Colonic mucosa (tissue), 4 donors: ENCODE data around the gene TMEM54. TPM values are rescaled to one million over a fixed set of nuclear protein-coding genes. Genes with fewer than 3 reads are reported as not detected.

Experiments used
- DNase-seq: peaks from one replicate; pipeline ENCODE4 v3.0.0-alpha.2; 2020
- H3K27ac ChIP-seq: fragments of 200-600 bp; one replicate; pipeline ENCODE4 v1.8.0; 2021
- H3K27me3 ChIP-seq: fragments of 200-600 bp; one replicate; pipeline ENCODE4 v1.8.0; 2021
- H3K36me3 ChIP-seq: fragments of 200-600 bp; one replicate; pipeline ENCODE4 v1.8.0; 2021
- H3K4me1 ChIP-seq: fragments of 200-600 bp; one replicate; pipeline ENCODE4 v1.8.0; 2021; ENCODE audit warnings: mild to moderate bottlenecking
- H3K4me3 ChIP-seq: fragments of 200-600 bp; one replicate; pipeline ENCODE4 v1.8.0; 2021
- H3K9ac ChIP-seq, 2 donors: one replicate each; pipeline ENCODE4 v1.7.0; 2013; ENCODE audit warnings: control low read depth in 2 of 2, low read depth in 2 of 2, low read length in 2 of 2
- H3K9me3 ChIP-seq: fragments of 200-600 bp; one replicate; pipeline ENCODE4 v1.8.0; 2021
- CTCF ChIP-seq: fragments of 200-600 bp; IDR thresholded peaks from one replicate; pipeline ENCODE4 v1.8.0; 2022; ENCODE audit warnings: antibody characterized with exemption, mild to moderate bottlenecking
- intact Hi-C: fragments of 100-400 bp; cut with DNase I; formaldehyde crosslinking; loops from one replicate; pipeline ENCODE4 v1.14.1; 2022
- total RNA-seq, 2 donors: library from RNA; stranded (reverse); fragmentation: NEBNext Ultra II Directional in 1 of 2; extraction: Animal tissue kit (Norgen Biotek cat#: 25700) in 1 of 2; gene quantifications; one replicate each; pipeline ENCODE4 v1.2.1, GENCODE V29; 2021
- donor health status: healthy.
- donor health status: DM: no; HTN: no; CAD: no.
- donor health status: DM: no; HTN: no; CAD: no.

The TMEM54 gene
- total RNA-seq, 2 donors from 2014 or later: 715 to 878 TPM

- Histone ChIP-seq H3K9me3 (no peaks in the 10 kb centered on the region), H3K9ac (no peak overlapping the region), H3K27me3 (peaks cover 17% of the 10 kb centered on the region), H3K27ac (no peak overlapping the region), H3K4me3 (no peak overlapping the region), H3K4me1 (no peaks in the 10 kb centered on the region), H3K36me3 (no peaks in the 10 kb centered on the region)
- no peak for TF ChIP-seq CTCF
- intact Hi-C loops: no loop called here
- DNase-seq: no peak
Observed at GRCh38 chr1:32889731-32890278, 11.4 kb downstream of the TMEM54 start.

- intact Hi-C loops: no loop called here
- Histone ChIP-seq H3K4me3 (no peak overlapping the region), H3K27me3 (peaks cover 17% of the 10 kb centered on the region), H3K9me3 (no peaks in the 10 kb centered on the region), H3K9ac (no peak overlapping the region), H3K4me1 (no peaks in the 10 kb centered on the region), H3K36me3 (no peaks in the 10 kb centered on the region), H3K27ac (no peak overlapping the region)
- no peak for DNase-seq
- TF ChIP-seq CTCF: no peak
Observed at GRCh38 chr1:32888677-32889420, 12.3 kb downstream of the TMEM54 start.

GRCh38 chr1:32888134-32888533, 13.1 kb downstream of the TMEM54 start:
- Histone ChIP-seq H3K4me3 (no peak overlapping the region), H3K27me3 (peaks cover 17% of the 10 kb centered on the region), H3K9ac (no peak overlapping the region), H3K9me3 (no peaks in the 10 kb centered on the region), H3K4me1 (no peaks in the 10 kb centered on the region), H3K27ac (no peak overlapping the region), H3K36me3 (no peaks in the 10 kb centered on the region)
- intact Hi-C loops: no loop called here
- DNase-seq: no peak
- TF ChIP-seq CTCF: no peak

- Histone ChIP-seq H3K4me1 (no peaks in the 10 kb centered on the region), H3K36me3 (no peaks in the 10 kb centered on the region), H3K4me3 (no peak overlapping the region), H3K27me3 (peaks cover 17% of the 10 kb centered on the region), H3K27ac (no peak overlapping the region), H3K9ac (no peak overlapping the region), H3K9me3 (no peaks in the 10 kb centered on the region)
- intact Hi-C loops: no loop called here
- no peak for TF ChIP-seq CTCF
- DNase-seq: no peak
Observed at GRCh38 chr1:32887623-32888022, 13.6 kb downstream of the TMEM54 start.

GRCh38 chr1:32886828-32887414, 14.3 kb downstream of the TMEM54 start:
- H3K27me3 ChIP-seq: peaks cover 17% of the 10 kb centered on the region
- no peak for TF ChIP-seq CTCF

More at GRCh38 chr1:32886828-32887414, 14.3 kb downstream of the TMEM54 start:
- Histone ChIP-seq H3K4me1 (no peaks in the 10 kb centered on the region), H3K9ac (no peak overlapping the region), H3K9me3 (no peaks in the 10 kb centered on the region), H3K36me3 (no peaks in the 10 kb centered on the region), H3K4me3 (no peak overlapping the region), H3K27ac (no peak overlapping the region)
- DNase-seq: no peak
- intact Hi-C loops: no loop called here
